ENCODE results near the gene GAMT. TPM values are rescaled to one million over a fixed set of nuclear protein-coding genes. Genes with fewer than 3 reads are reported as not detected.

The GAMT gene
- total RNA-seq, 1 experiment from 2014 or later, result 27.7 TPM

DNA sequence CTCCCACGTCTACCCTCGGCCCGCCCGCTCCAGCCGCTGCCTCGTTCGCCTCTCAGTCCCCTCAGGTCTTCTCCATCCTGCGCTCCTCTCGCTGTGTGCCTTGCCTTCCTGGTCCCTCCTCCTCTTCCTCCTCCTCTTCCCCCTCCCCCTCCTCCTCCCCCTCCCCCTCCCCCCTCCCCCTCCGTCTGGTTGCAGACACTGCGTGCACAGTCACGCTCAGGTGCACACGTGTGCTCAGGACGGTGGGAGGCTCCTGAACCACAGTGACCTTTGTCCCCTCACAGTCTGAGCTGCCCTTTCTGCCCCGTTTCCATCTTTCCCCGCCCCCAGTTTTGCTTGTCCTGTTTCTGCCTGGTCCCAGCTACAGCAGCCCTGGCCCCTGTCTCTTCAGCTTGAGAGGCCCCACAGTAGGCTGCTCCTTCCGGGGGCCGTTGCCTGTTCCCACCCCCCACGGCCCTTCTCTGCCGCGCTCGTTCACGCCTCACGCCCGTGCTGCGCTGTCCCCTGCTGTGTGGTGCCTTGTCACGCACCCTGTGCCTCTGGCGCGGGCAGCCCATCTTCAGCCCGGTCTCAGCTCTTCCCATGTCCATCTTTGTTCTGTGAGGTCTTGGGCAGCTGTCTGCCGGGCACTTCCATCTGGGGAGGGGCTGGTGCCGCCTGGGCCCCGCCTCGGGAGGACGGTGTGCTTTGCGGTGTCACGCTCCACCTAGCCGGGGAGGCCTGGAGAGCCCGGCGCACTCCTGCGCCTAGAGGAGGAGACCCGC, 23.0 kb upstream of the GAMT start (continued):
- TF ChIP-seq, protein P1, sequence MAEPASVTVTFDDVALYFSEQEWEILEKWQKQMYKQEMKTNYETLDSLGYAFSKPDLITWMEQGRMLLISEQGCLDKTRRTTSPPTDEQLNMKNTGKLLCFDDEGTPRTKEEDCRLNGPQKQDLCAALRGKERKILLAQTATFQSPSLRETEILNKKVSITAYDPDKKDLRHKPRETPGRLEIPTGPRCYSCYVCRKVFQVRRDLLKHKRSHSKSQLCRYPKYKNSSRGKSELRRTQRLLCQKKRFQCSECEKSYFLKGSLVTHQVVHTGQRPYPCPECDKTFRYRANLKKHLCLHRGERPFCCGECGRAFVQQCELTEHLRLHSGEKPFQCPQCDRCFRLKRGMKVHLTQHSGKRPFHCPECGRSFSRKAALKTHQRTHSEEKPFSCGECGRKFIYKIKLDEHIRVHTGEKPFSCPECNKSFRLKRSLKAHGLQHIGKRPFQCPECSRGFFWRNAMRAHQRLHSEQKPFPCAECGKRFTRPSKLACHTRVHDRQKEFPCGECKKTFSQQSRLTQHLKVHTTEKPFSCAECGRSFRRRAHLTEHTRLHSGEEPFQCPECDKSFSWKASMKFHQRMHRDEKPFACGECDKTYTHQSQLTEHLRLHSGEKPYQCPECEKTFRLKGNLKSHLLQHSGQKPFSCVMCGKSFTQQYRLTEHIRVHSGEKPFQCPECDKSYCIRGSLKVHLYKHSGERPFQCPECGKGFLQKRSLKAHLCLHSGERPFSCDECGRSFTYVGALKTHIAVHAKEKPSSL (CRISPR knock-in tag; conservative IDR thresholded peaks at IDR 0.05), result no peak
- no peak for TF ChIP-seq NR2C2 (CRISPR knock-in tag; IDR thresholded peaks at IDR 0.05)

DNA sequence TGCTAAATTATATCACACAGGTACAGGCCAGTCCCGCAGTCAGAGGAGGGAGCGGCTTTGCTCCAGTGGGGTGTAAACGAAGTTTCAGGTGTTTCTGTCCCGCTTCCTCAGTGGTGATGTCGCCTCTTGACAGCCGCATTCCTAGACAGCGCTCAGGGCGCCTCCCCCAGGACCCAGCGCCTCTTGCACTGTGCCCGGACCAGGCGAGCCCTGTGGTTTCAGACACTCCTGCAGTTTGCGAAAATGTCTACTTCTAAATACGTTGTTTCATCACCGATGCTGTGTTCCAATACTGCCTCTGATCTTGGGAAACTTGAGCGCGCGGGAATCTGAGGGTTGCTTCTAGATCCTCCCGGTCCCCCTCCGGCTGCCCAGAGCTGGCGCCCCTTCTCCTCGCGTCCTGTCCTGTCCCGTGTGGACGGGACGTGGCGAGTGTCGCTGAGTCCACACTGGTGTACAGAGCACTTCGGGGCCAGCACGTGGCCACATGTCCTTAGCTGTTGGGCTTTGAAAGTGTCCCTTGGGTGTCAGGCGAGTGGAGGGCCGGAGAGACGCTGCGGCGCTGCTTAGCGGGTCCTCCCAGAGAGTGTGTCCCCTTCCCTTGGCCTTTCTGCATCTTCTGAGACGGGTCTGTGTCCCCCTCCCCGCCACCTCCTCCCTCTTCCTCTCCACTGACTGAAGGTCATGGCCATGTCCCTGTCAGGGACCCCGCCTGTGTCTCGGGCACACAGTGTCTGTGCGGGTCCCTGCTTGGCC, 22.3 kb upstream of the GAMT start:
- Mint-ChIP-seq H3K9me3 (no peaks in the 10 kb centered on the region), H3K4me3 (no peak overlapping the region), H3K4me1 (peaks cover 8% of the 10 kb centered on the region), H3K27ac (peak overlapping the region; percentile 24), H3K36me3 (peaks cover 53% of the 10 kb centered on the region), H3K27me3 (ENCODE audit: low read depth) (no peaks in the 10 kb centered on the region)
- no peak for TF ChIP-seq ZNF416 (CRISPR knock-in tag; IDR thresholded peaks at IDR 0.05)
- TF ChIP-seq, protein P2, sequence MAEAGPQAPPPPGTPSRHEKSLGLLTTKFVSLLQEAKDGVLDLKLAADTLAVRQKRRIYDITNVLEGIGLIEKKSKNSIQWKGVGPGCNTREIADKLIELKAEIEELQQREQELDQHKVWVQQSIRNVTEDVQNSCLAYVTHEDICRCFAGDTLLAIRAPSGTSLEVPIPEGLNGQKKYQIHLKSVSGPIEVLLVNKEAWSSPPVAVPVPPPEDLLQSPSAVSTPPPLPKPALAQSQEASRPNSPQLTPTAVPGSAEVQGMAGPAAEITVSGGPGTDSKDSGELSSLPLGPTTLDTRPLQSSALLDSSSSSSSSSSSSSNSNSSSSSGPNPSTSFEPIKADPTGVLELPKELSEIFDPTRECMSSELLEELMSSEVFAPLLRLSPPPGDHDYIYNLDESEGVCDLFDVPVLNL (CRISPR knock-in tag; IDR thresholded peaks at IDR 0.05; ENCODE audit: borderline replicate concordance, low read depth), result no peak
- TF ChIP-seq, protein P3, sequence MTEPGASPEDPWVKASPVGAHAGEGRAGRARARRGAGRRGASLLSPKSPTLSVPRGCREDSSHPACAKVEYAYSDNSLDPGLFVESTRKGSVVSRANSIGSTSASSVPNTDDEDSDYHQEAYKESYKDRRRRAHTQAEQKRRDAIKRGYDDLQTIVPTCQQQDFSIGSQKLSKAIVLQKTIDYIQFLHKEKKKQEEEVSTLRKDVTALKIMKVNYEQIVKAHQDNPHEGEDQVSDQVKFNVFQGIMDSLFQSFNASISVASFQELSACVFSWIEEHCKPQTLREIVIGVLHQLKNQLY (CRISPR knock-in tag; IDR thresholded peaks at IDR 0.05), result no peak
- TF ChIP-seq, protein P4, sequence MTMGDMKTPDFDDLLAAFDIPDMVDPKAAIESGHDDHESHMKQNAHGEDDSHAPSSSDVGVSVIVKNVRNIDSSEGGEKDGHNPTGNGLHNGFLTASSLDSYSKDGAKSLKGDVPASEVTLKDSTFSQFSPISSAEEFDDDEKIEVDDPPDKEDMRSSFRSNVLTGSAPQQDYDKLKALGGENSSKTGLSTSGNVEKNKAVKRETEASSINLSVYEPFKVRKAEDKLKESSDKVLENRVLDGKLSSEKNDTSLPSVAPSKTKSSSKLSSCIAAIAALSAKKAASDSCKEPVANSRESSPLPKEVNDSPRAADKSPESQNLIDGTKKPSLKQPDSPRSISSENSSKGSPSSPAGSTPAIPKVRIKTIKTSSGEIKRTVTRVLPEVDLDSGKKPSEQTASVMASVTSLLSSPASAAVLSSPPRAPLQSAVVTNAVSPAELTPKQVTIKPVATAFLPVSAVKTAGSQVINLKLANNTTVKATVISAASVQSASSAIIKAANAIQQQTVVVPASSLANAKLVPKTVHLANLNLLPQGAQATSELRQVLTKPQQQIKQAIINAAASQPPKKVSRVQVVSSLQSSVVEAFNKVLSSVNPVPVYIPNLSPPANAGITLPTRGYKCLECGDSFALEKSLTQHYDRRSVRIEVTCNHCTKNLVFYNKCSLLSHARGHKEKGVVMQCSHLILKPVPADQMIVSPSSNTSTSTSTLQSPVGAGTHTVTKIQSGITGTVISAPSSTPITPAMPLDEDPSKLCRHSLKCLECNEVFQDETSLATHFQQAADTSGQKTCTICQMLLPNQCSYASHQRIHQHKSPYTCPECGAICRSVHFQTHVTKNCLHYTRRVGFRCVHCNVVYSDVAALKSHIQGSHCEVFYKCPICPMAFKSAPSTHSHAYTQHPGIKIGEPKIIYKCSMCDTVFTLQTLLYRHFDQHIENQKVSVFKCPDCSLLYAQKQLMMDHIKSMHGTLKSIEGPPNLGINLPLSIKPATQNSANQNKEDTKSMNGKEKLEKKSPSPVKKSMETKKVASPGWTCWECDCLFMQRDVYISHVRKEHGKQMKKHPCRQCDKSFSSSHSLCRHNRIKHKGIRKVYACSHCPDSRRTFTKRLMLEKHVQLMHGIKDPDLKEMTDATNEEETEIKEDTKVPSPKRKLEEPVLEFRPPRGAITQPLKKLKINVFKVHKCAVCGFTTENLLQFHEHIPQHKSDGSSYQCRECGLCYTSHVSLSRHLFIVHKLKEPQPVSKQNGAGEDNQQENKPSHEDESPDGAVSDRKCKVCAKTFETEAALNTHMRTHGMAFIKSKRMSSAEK (CRISPR knock-in tag; IDR thresholded peaks at IDR 0.05; ENCODE audit: borderline replicate concordance), result no peak
- TF ChIP-seq SMAD4 (CRISPR knock-in tag; IDR thresholded peaks at IDR 0.05), result no peak
- TF ChIP-seq ZNF138 (CRISPR knock-in tag; conservative IDR thresholded peaks at IDR 0.05), result no peak
- no peak for TF ChIP-seq ZNF232 (CRISPR knock-in tag; IDR thresholded peaks at IDR 0.05)
- TF ChIP-seq NR1H2 (CRISPR knock-in tag; IDR thresholded peaks at IDR 0.05), result no peak
- no peak for TF ChIP-seq ZBTB21 (CRISPR knock-in tag; IDR thresholded peaks at IDR 0.05; ENCODE audit: borderline replicate concordance)
- TF ChIP-seq, protein P5, sequence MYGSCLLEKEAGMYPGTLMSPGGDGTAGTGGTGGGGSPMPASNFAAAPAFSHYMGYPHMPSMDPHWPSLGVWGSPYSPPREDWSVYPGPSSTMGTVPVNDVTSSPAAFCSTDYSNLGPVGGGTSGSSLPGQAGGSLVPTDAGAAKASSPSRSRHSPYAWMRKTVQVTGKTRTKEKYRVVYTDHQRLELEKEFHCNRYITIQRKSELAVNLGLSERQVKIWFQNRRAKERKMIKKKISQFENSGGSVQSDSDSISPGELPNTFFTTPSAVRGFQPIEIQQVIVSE (CRISPR knock-in tag; IDR thresholded peaks at IDR 0.05; ENCODE audit: borderline replicate concordance), result no peak
- TF ChIP-seq, protein P6, sequence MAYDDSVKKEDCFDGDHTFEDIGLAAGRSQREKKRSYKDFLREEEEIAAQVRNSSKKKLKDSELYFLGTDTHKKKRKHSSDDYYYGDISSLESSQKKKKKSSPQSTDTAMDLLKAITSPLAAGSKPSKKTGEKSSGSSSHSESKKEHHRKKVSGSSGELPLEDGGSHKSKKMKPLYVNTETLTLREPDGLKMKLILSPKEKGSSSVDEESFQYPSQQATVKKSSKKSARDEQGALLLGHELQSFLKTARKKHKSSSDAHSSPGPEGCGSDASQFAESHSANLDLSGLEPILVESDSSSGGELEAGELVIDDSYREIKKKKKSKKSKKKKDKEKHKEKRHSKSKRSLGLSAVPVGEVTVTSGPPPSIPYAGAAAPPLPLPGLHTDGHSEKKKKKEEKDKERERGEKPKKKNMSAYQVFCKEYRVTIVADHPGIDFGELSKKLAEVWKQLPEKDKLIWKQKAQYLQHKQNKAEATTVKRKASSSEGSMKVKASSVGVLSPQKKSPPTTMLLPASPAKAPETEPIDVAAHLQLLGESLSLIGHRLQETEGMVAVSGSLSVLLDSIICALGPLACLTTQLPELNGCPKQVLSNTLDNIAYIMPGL (CRISPR knock-in tag; IDR thresholded peaks at IDR 0.05), result no peak
- TF ChIP-seq KAT7 (CRISPR knock-in tag; IDR thresholded peaks at IDR 0.05; ENCODE audit: borderline replicate concordance), result no peak
- TF ChIP-seq FOXP1 (CRISPR knock-in tag; IDR thresholded peaks at IDR 0.05; ENCODE audit: borderline replicate concordance), result no peak
- ChIA-PET POLR2A (no interaction called here), CTCF (interaction anchor here (1.9 kb wide), 1 partner anchor 22 kb away, joined by 5 read pairs; no protein-coding TSS in a partner anchor)
- DNase-seq (ENCODE audit: low spot score), result no peak
- ATAC-seq, result no peak
